NCI-H345 (cell line): ENCODE measurements around the gene CYP2A13.
"Not testable (repeated sequence)": the region's sequence is repeated elsewhere in the genome, so short reads cannot be mapped to it uniquely, and the experiment has no call there.

Experiments used
- DNase-seq: peaks from one replicate; lab custom pipeline; 2025; lab: John Stamatoyannopoulos, UW

The CYP2A13 gene

GRCh38 chr19:41120929-41121911 lies 33.0 kb downstream of the CYP2A13 start:
- DNase-seq: not testable (repeated sequence)

- not testable (repeated sequence) for DNase-seq
Observed at GRCh38 chr19:41122846-41123245, 34.6 kb downstream of the CYP2A13 start.

- no peak for DNase-seq
Observed at GRCh38 chr19:41123716-41124294, 35.6 kb downstream of the CYP2A13 start.

GRCh38 chr19:41126765-41127203 lies 38.5 kb downstream of the CYP2A13 start:
- DNase-seq: not testable (repeated sequence)

- DNase-seq: not testable (repeated sequence)
Observed at GRCh38 chr19:41127362-41127761, 39.1 kb downstream of the CYP2A13 start.

- DNase-seq: peak; percentile 19
Observed at GRCh38 chr19:41127801-41128300, 39.6 kb downstream of the CYP2A13 start.

- no peak for DNase-seq
Observed at GRCh38 chr19:41128692-41129091, 40.4 kb downstream of the CYP2A13 start.

GRCh38 chr19:41131186-41131585 lies 42.9 kb downstream of the CYP2A13 start:
- no peak for DNase-seq

- no peak for DNase-seq
Observed at GRCh38 chr19:41133260-41133659, 45.0 kb downstream of the CYP2A13 start.

- DNase-seq: no peak
Observed at GRCh38 chr19:41134616-41135015, 46.4 kb downstream of the CYP2A13 start.

GRCh38 chr19:41135390-41136384 lies 47.4 kb downstream of the CYP2A13 start:
- not testable (repeated sequence) for DNase-seq

GRCh38 chr19:41136636-41137455 lies 48.6 kb downstream of the CYP2A13 start:
- DNase-seq: no peak

GRCh38 chr19:41144403-41144802 lies 56.2 kb downstream of the CYP2A13 start:
- DNase-seq: peak; percentile 48
